Aorta (tissue), 5 donors: ENCODE measurements around the gene KIF1B. TPM values are rescaled to one million over a fixed set of nuclear protein-coding genes. Genes with fewer than 3 reads are reported as not detected.

Experiments
- ATAC-seq: fragments of 200-7000 bp; cut with Tn5 transposase; one replicate; pipeline ENCODE4 v1.9.1; 2022; ENCODE audit warnings: moderate library complexity; ENCODE audit not compliant: low FRiP score
- DNase-seq, 2 donors: peaks; one replicate each; pipeline ENCODE4 v3.0.0-alpha.2; 2020
- H3K27ac ChIP-seq, 2 donors: one replicate each; pipeline ENCODE4 v1.5.1; 2013; ENCODE audit warnings: low read length in 2 of 2, mild to moderate bottlenecking in 2 of 2, moderate library complexity in 2 of 2, control low read depth in 1 of 2, inconsistent platforms in 1 of 2, low read depth in 1 of 2
- H3K27me3 ChIP-seq, 2 donors: one replicate each; pipeline ENCODE4 v1.6.1; 2013; ENCODE audit warnings: control low read depth in 1 of 2, low read length in 1 of 2, mild to moderate bottlenecking in 1 of 2, moderate library complexity in 1 of 2; ENCODE audit not compliant: insufficient read depth in 2 of 2, control insufficient read depth in 1 of 2
- H3K36me3 ChIP-seq, 2 donors: one replicate each; pipeline ENCODE4 v1.6.1; 2013; ENCODE audit warnings: control low read depth in 1 of 2, low read length in 1 of 2, mild to moderate bottlenecking in 1 of 2; ENCODE audit not compliant: insufficient read depth in 2 of 2, control insufficient read depth in 1 of 2
- H3K4me1 ChIP-seq, 2 donors: one replicate each; pipeline ENCODE4 v1.6.1; 2013; ENCODE audit warnings: low read length in 2 of 2, control low read depth in 1 of 2, mild to moderate bottlenecking in 1 of 2, moderate library complexity in 1 of 2; ENCODE audit not compliant: insufficient read depth in 2 of 2, control insufficient read depth in 1 of 2
- H3K4me3 ChIP-seq, 2 donors: one replicate each; pipeline ENCODE4 v1.5.1; 2013; ENCODE audit warnings: low read length in 2 of 2, control low read depth in 1 of 2, mild to moderate bottlenecking in 1 of 2
- H3K9me3 ChIP-seq: one replicate; pipeline ENCODE4 v1.6.1; 2013; ENCODE audit warnings: mild to moderate bottlenecking, low read length; ENCODE audit not compliant: control insufficient read depth
- WGBS, 2 donors: extraction: QIAGEN DNeasy Blood & Tissue Kit; methylation state at CpG; one replicate each; pipeline ENCODE4 v1.1.7; 2013; 5-methylcytosine and 5-hydroxymethylcytosine counted together
- intact Hi-C, 2 donors: fragments of 100-400 bp; cut with DNase I; formaldehyde crosslinking; loops; one replicate each; pipeline versions ENCODE4 v1.14.2 to v1.15.0; 2022
- polyA plus RNA-seq, 2 donors: library from polyadenylated mRNA; stranded (reverse); fragments of 200-250 nt; gene quantifications; one replicate each; pipeline ENCODE4 v1.2.3, GENCODE V29; 2013
- total RNA-seq, 2 donors: library from RNA; stranded (reverse); fragmentation: NEBNext Ultra II Directional; extraction: Animal tissue kit (Norgen Biotek cat#: 25700); gene quantifications; one replicate each; pipeline ENCODE4 v1.2.1, GENCODE V29; 2021
- donor health status: healthy with polysubstance abuse.
- donor health status: Bipolar disorder and iron deficiency.
- donor health status: DM: no; HTN: no; CAD: no.
- donor health status: DM: no; HTN: no; CAD: no.
- donor health status: DM: yes; HTN: yes; CAD: no.

Gene KIF1B
- total and polyA plus RNA-seq, 4 donors: 7.4 to 67.6 (median 35.1) TPM

GRCh38 chr1:10187026-10187334 is 23.4 kb upstream of the KIF1B start:
- no peaks in the 10 kb centered on the region for H3K27me3 ChIP-seq
- H3K4me3 ChIP-seq: no peak overlapping the region
- ATAC-seq: no peak
- H3K27ac ChIP-seq: no peak overlapping the region
- intact Hi-C loops: no loop called here
- no peaks in the 10 kb centered on the region for H3K4me1 ChIP-seq
- H3K36me3 ChIP-seq: no peaks in the 10 kb centered on the region
- WGBS, 2 donors: 95 to 97% methylated on average over 4 of the region's 4 CpGs
- H3K9me3 ChIP-seq: no peaks in the 10 kb centered on the region
- DNase-seq: no peak

GRCh38 chr1:10188133-10188650 is 22.2 kb upstream of the KIF1B start:
- DNase-seq: no peak
- Histone ChIP-seq H3K4me3 (no peak overlapping the region), H3K36me3 (no peaks in the 10 kb centered on the region), H3K4me1 (no peaks in the 10 kb centered on the region), H3K27me3 (no peaks in the 10 kb centered on the region), H3K27ac (no peak overlapping the region), H3K9me3 (no peaks in the 10 kb centered on the region)
- intact Hi-C loops: no loop called here
- WGBS, 2 donors: 95 to 98% methylated on average over 2 of the region's 2 CpGs
- no peak for ATAC-seq

- intact Hi-C loops: no loop called here
- Histone ChIP-seq H3K4me3 (no peak overlapping the region), H3K9me3 (no peaks in the 10 kb centered on the region), H3K27me3 (no peaks in the 10 kb centered on the region), H3K36me3 (no peaks in the 10 kb centered on the region), H3K27ac (no peak overlapping the region), H3K4me1 (no peaks in the 10 kb centered on the region)
- no peak for DNase-seq
- 58 to 65% methylated on average over 4 of the region's 4 CpGs for WGBS, 2 donors
- no peak for ATAC-seq
Observed at GRCh38 chr1:10189659-10190058, 20.7 kb upstream of the KIF1B start.

- Histone ChIP-seq H3K27ac (no peak overlapping the region), H3K27me3 (no peaks in the 10 kb centered on the region), H3K36me3 (no peaks in the 10 kb centered on the region), H3K9me3 (no peaks in the 10 kb centered on the region), H3K4me1 (no peaks in the 10 kb centered on the region), H3K4me3 (no peak overlapping the region)
- no peak for DNase-seq
- WGBS, 2 donors: 84 to 85% methylated on average over 5 of the region's 5 CpGs
- ATAC-seq: no peak
- intact Hi-C loops: no loop called here
Observed at GRCh38 chr1:10192263-10192662, 18.1 kb upstream of the KIF1B start.

GRCh38 chr1:10193288-10193687 is 17.1 kb upstream of the KIF1B start:
- DNase-seq (no peak), ATAC-seq (no peak)
- H3K27ac ChIP-seq: no peak overlapping the region
- intact Hi-C loops: no loop called here
- no peak overlapping the region for H3K4me3 ChIP-seq
- 83% methylated on average over 6 of the region's 6 CpGs for WGBS, 2 donors
- no peaks in the 10 kb centered on the region for H3K27me3 ChIP-seq
- H3K36me3 ChIP-seq: no peaks in the 10 kb centered on the region
- H3K4me1 ChIP-seq: no peaks in the 10 kb centered on the region
- H3K9me3 ChIP-seq: no peaks in the 10 kb centered on the region

GRCh38 chr1:10195570-10195969 is 14.8 kb upstream of the KIF1B start:
- Histone ChIP-seq H3K27me3 (no peaks in the 10 kb centered on the region), H3K4me1 (no peaks in the 10 kb centered on the region), H3K9me3 (no peaks in the 10 kb centered on the region), H3K4me3 (no peak overlapping the region), H3K27ac (no peak overlapping the region), H3K36me3 (no peaks in the 10 kb centered on the region)
- 76 to 81% methylated on average over 6 of the region's 6 CpGs for WGBS, 2 donors
- intact Hi-C loops: no loop called here
- ATAC-seq (no peak), DNase-seq (no peak)

GRCh38 chr1:10196976-10197375 is 13.4 kb upstream of the KIF1B start:
- Histone ChIP-seq H3K27ac (no peak overlapping the region), H3K36me3 (no peaks in the 10 kb centered on the region), H3K27me3 (no peaks in the 10 kb centered on the region), H3K4me3 (no peak overlapping the region), H3K4me1 (no peaks in the 10 kb centered on the region), H3K9me3 (no peaks in the 10 kb centered on the region)
- intact Hi-C loops: no loop called here
- ATAC-seq (no peak), DNase-seq (no peak)
- WGBS, 2 donors: 7 to 8% methylated on average over 3 of the region's 3 CpGs

GRCh38 chr1:10200620-10201019 is 9.8 kb upstream of the KIF1B start:
- no peak overlapping the region for H3K4me3 ChIP-seq
- H3K4me1 ChIP-seq: no peaks in the 10 kb centered on the region
- ATAC-seq (no peak), DNase-seq (no peak)
- intact Hi-C loops: no loop called here
- no peaks in the 10 kb centered on the region for H3K27me3 ChIP-seq
- no peaks in the 10 kb centered on the region for H3K9me3 ChIP-seq
- no peaks in the 10 kb centered on the region for H3K36me3 ChIP-seq
- WGBS, 2 donors: 93% methylated on average over 4 of the region's 4 CpGs
- no peak overlapping the region for H3K27ac ChIP-seq

- Histone ChIP-seq H3K27ac (no peak overlapping the region), H3K4me3 (no peak overlapping the region), H3K4me1 (no peaks in the 10 kb centered on the region), H3K36me3 (no peaks in the 10 kb centered on the region), H3K27me3 (no peaks in the 10 kb centered on the region), H3K9me3 (no peaks in the 10 kb centered on the region)
- DNase-seq (no peak), ATAC-seq (no peak)
- intact Hi-C loops: no loop called here
- 63 to 71% methylated on average over 7 of the region's 7 CpGs for WGBS, 2 donors
Observed at GRCh38 chr1:10204003-10204642, 6.2 kb upstream of the KIF1B start.
